ENCODE results near the gene FHIT.

FHIT gene

GRCh38 chr3:60839246-60839645 is 412.0 kb downstream of the FHIT start:
- no peak for DNase-seq (ENCODE audit: low read depth)

GRCh38 chr3:60835796-60836195 is 415.5 kb downstream of the FHIT start:
- DNase-seq (ENCODE audit: low read depth): no peak

GRCh38 chr3:60829058-60829457 is 422.2 kb downstream of the FHIT start:
- DNase-seq (ENCODE audit: low read depth): no peak

GRCh38 chr3:60827666-60828065 is 423.6 kb downstream of the FHIT start:
- no peak for DNase-seq (ENCODE audit: low read depth)

GRCh38 chr3:60826511-60826910 is 424.7 kb downstream of the FHIT start:
- DNase-seq (ENCODE audit: low read depth): no peak

- DNase-seq (ENCODE audit: low read depth): no peak
Observed at GRCh38 chr3:60812502-60812901, 438.8 kb downstream of the FHIT start.

GRCh38 chr3:60810881-60811280 is 440.4 kb downstream of the FHIT start:
- no peak for DNase-seq (ENCODE audit: low read depth)

- DNase-seq (ENCODE audit: low read depth): no peak
Observed at GRCh38 chr3:60809857-60810610, 441.2 kb downstream of the FHIT start.

- no peak for DNase-seq (ENCODE audit: low read depth)
Observed at GRCh38 chr3:60803216-60804173, 447.8 kb downstream of the FHIT start.

- no peak for DNase-seq (ENCODE audit: low read depth)
Observed at GRCh38 chr3:60801307-60801706, 449.9 kb downstream of the FHIT start.

- DNase-seq (ENCODE audit: low read depth): no peak
Observed at GRCh38 chr3:60798456-60798855, 452.8 kb downstream of the FHIT start.

GRCh38 chr3:60792249-60792852 is 458.9 kb downstream of the FHIT start:
- DNase-seq (ENCODE audit: low read depth): no peak

GRCh38 chr3:60788185-60788584 is 463.1 kb downstream of the FHIT start:
- no peak for DNase-seq (ENCODE audit: low read depth)

- DNase-seq (ENCODE audit: low read depth): no peak
Observed at GRCh38 chr3:60781935-60782334, 469.3 kb downstream of the FHIT start.

GRCh38 chr3:60779637-60780036 is 471.6 kb downstream of the FHIT start:
- no peak for DNase-seq (ENCODE audit: low read depth)

- DNase-seq (ENCODE audit: low read depth): no peak
Observed at GRCh38 chr3:60775985-60776384, 475.3 kb downstream of the FHIT start.

- no peak for DNase-seq (ENCODE audit: low read depth)
Observed at GRCh38 chr3:60774617-60775016, 476.6 kb downstream of the FHIT start.

- no peak for DNase-seq (ENCODE audit: low read depth)
Observed at GRCh38 chr3:60772584-60772983, 478.7 kb downstream of the FHIT start.

GRCh38 chr3:60771766-60772165 is 479.5 kb downstream of the FHIT start:
- no peak for DNase-seq (ENCODE audit: low read depth)

- DNase-seq (ENCODE audit: low read depth): no peak
Observed at GRCh38 chr3:60770532-60770931, 480.7 kb downstream of the FHIT start.

GRCh38 chr3:60767536-60767935 is 483.7 kb downstream of the FHIT start:
- DNase-seq (ENCODE audit: low read depth): no peak

- no peak for DNase-seq (ENCODE audit: low read depth)
Observed at GRCh38 chr3:60765776-60766175, 485.5 kb downstream of the FHIT start.

- DNase-seq (ENCODE audit: low read depth): no peak
Observed at GRCh38 chr3:60764870-60765269, 486.4 kb downstream of the FHIT start.

Measured in ELR (cell line).